ENCODE data around the gene SUGCT. TPM values are rescaled to one million over a fixed set of nuclear protein-coding genes. Genes with fewer than 3 reads are reported as not detected.
"Not testable (repeated sequence)": the region's sequence is repeated elsewhere in the genome, so short reads cannot be mapped to it uniquely, and the experiment has no call there.

The SUGCT gene
- total RNA-seq, 2 donors from 2014 or later = 0.74 to 1.3 TPM

- ATAC-seq (no peak), DNase-seq (ENCODE audit: low spot score) (no peak)
- Mint-ChIP-seq H3K4me1 (ENCODE audit: low read depth in 2 of 2) (no peaks in the 10 kb centered on the region), H3K27me3 (peaks cover 11 to 23% of the 10 kb centered on the region in 2 donors), H3K9me3 (no peaks in the 10 kb centered on the region), H3K4me3 (no peak overlapping the region), H3K36me3 (no peaks in the 10 kb centered on the region), H3K27ac (no peak overlapping the region)
These were observed 62.7 kb downstream of the SUGCT start for GRCh38 chr7:40197527-40197926.

DNA sequence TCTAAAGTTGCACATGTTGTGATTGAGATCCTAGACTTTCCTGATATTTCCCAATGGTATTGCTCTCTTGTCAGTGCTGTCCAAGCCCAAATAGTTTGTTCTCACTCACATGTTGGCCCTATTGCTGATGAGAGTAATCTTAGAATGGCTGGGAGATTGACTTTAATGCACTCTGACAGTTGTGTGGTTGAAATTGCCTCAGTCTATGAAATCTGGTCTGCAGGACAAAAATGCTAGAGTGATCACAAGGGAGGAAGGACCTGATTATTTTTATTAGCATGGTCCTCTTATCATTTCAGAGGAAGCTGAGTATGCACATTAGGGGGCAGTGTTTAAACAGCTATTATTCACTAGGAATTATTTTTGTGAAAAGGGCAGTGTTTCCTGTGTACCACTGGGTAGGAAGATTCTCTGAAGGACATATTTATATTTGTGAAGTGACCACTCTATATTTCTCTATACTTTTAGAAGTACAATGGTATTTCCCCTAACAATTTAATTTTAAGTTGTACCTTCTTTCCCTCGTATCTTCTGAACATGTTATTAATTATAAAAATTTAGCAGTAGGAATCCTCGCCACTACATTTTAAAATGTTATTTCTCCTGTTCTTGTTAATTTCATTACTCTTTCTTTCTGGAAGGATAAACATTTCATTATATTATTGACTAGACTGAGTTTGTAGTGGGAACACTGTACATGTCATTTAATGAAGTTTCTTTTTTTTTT lies 64.4 kb downstream of the SUGCT start:
- Mint-ChIP-seq H3K27me3 (peaks cover 16 to 31% of the 10 kb centered on the region in 2 donors), H3K4me3 (no peak overlapping the region), H3K27ac (no peak overlapping the region), H3K36me3 (no peaks in the 10 kb centered on the region), H3K9me3 (no peaks in the 10 kb centered on the region), H3K4me1 (ENCODE audit: low read depth in 2 of 2) (no peaks in the 10 kb centered on the region)
- DNase-seq (ENCODE audit: low spot score) (no peak), ATAC-seq (no peak)

DNA sequence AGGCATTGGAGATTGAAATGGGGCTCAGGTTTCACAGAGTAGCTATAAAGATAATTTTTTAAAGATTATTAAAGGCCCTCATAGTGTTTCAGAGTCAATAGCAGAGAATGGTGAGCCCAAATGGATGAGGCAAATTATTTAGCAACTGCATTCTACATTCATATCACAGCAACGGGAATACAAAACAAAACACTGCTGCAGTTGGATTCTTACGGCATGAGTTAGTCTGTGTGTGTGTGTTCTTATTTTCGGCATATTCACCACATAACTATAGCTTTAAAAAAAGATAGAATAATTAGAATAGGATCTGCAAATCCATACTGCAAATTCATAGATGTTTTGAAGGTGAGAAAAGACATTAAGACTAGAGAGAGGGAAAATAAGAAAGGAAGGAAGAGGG lies 66.0 kb downstream of the SUGCT start:
- H3K27ac Mint-ChIP-seq = no peak overlapping the region
- H3K4me3 Mint-ChIP-seq = no peak overlapping the region
- DNase-seq (ENCODE audit: low spot score) (no peak), ATAC-seq (no peak)
- no peaks in the 10 kb centered on the region for H3K36me3 Mint-ChIP-seq
- no peaks in the 10 kb centered on the region for H3K9me3 Mint-ChIP-seq
- no peaks in the 10 kb centered on the region for H3K4me1 Mint-ChIP-seq (ENCODE audit: low read depth in 2 of 2)
- peaks cover 16 to 31% of the 10 kb centered on the region in 2 donors for H3K27me3 Mint-ChIP-seq

- no peak for ATAC-seq
These were observed 68.0 kb downstream of the SUGCT start for GRCh38 chr7:40202851-40203250.

DNA sequence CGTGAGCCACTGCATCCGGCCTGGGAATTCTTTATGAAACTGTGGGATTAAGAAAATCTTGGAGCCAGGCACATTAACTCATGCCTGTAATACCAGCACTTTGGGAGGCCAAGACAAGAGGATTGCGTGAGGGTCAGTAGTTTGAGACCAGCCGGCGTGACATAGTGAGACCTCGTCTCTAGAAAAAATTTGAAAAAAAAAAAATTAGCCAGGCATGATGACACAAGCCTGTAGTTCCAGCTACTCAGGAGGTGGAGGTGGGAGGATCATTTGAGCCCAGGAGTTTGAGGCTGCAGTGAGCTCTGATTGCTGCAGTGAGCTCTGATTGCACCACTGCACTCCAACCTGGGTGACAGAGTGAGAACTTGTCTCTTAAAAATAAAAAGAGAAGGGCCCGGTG lies 69.8 kb downstream of the SUGCT start:
- Mint-ChIP-seq H3K4me1 (ENCODE audit: low read depth in 2 of 2) (no peaks in the 10 kb centered on the region), H3K27me3 (peaks cover 16 to 31% of the 10 kb centered on the region in 2 donors), H3K4me3 (no peak overlapping the region), H3K9me3 (no peaks in the 10 kb centered on the region), H3K27ac (no peak overlapping the region), H3K36me3 (no peaks in the 10 kb centered on the region)
- ATAC-seq = no peak
- DNase-seq (ENCODE audit: low spot score) = no peak

More at GRCh38 chr7:40202851-40203250, 68.0 kb downstream of the SUGCT start:
- peaks cover 16 to 31% of the 10 kb centered on the region in 2 donors for H3K27me3 Mint-ChIP-seq
- no peaks in the 10 kb centered on the region for H3K36me3 Mint-ChIP-seq
- no peak overlapping the region for H3K27ac Mint-ChIP-seq
- no peak overlapping the region for H3K4me3 Mint-ChIP-seq
- no peaks in the 10 kb centered on the region for H3K4me1 Mint-ChIP-seq (ENCODE audit: low read depth in 2 of 2)
- H3K9me3 Mint-ChIP-seq = no peaks in the 10 kb centered on the region
- DNase-seq (ENCODE audit: low spot score) = no peak

DNA sequence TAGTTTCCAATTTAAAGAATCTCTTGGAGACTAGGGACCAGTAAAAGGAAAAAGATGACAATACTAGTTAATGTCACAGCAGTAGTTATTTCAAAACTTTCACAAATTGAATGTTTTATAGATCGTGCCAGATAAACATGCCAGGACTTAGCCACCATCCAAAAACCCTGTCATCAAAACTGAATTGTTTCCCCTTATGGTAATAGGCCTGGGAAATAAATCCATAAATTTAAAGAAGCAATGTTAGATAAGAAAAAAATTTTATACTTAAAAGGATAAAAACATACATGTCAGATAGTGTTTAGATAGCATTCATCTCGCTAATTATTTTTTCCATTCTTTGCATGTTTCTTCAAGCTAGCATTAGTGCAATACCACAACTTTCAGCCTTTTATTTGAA lies 71.2 kb downstream of the SUGCT start:
- Mint-ChIP-seq H3K27me3 (peaks cover 11 to 19% of the 10 kb centered on the region in 2 donors), H3K4me3 (no peak overlapping the region), H3K36me3 (no peaks in the 10 kb centered on the region), H3K9me3 (no peaks in the 10 kb centered on the region), H3K27ac (no peak overlapping the region), H3K4me1 (ENCODE audit: low read depth in 2 of 2) (no peaks in the 10 kb centered on the region)
- ATAC-seq (no peak), DNase-seq (ENCODE audit: low spot score) (no peak)

GRCh38 chr7:40211276-40212003 lies 76.6 kb downstream of the SUGCT start:
- peaks cover 0 to 7% of the 10 kb centered on the region in 2 donors for H3K27me3 Mint-ChIP-seq
- H3K36me3 Mint-ChIP-seq = no peaks in the 10 kb centered on the region
- H3K4me1 Mint-ChIP-seq (ENCODE audit: low read depth in 2 of 2) = no peaks in the 10 kb centered on the region
- H3K27ac Mint-ChIP-seq = no peak overlapping the region
- DNase-seq (ENCODE audit: low spot score) (no peak), ATAC-seq (no peak)
- no peaks in the 10 kb centered on the region for H3K9me3 Mint-ChIP-seq
- no peak overlapping the region for H3K4me3 Mint-ChIP-seq

- DNase-seq (ENCODE audit: low spot score) (no peak), ATAC-seq (no peak)
- Mint-ChIP-seq H3K27ac (no peak overlapping the region), H3K36me3 (no peaks in the 10 kb centered on the region), H3K4me3 (no peak overlapping the region), H3K4me1 (ENCODE audit: low read depth in 2 of 2) (no peaks in the 10 kb centered on the region), H3K27me3 (peaks cover 0 to 7% of the 10 kb centered on the region in 2 donors), H3K9me3 (no peaks in the 10 kb centered on the region)
These were observed 78.5 kb downstream of the SUGCT start for GRCh38 chr7:40213291-40213690.

GRCh38 chr7:40213856-40214255 lies 79.1 kb downstream of the SUGCT start:
- Mint-ChIP-seq H3K27me3 (peaks cover 0 to 7% of the 10 kb centered on the region in 2 donors), H3K27ac (no peak overlapping the region), H3K4me1 (ENCODE audit: low read depth in 2 of 2) (no peaks in the 10 kb centered on the region), H3K9me3 (no peaks in the 10 kb centered on the region), H3K4me3 (no peak overlapping the region), H3K36me3 (no peaks in the 10 kb centered on the region)
- no peak for ATAC-seq
- no peak for DNase-seq (ENCODE audit: low spot score)

GRCh38 chr7:40218612-40219011 lies 83.8 kb downstream of the SUGCT start:
- not testable (repeated sequence) for H3K27me3 Mint-ChIP-seq; DNase-seq (ENCODE audit: low spot score); ATAC-seq; H3K4me3 Mint-ChIP-seq; H3K4me1 Mint-ChIP-seq (ENCODE audit: low read depth in 2 of 2); H3K36me3 Mint-ChIP-seq; H3K9me3 Mint-ChIP-seq; H3K27ac Mint-ChIP-seq

GRCh38 chr7:40219917-40220316 lies 85.1 kb downstream of the SUGCT start:
- Mint-ChIP-seq H3K4me3 (no peak overlapping the region), H3K4me1 (ENCODE audit: low read depth in 2 of 2) (no peaks in the 10 kb centered on the region), H3K27ac (no peak overlapping the region), H3K36me3 (no peaks in the 10 kb centered on the region), H3K9me3 (no peaks in the 10 kb centered on the region), H3K27me3 (peaks cover 0 to 7% of the 10 kb centered on the region in 2 donors)
- ATAC-seq = no peak
- DNase-seq (ENCODE audit: low spot score) = no peak

GRCh38 chr7:40220421-40220911 lies 85.7 kb downstream of the SUGCT start:
- Mint-ChIP-seq H3K4me1 (ENCODE audit: low read depth in 2 of 2) (no peaks in the 10 kb centered on the region), H3K27ac (no peak overlapping the region), H3K36me3 (no peaks in the 10 kb centered on the region), H3K4me3 (no peak overlapping the region), H3K27me3 (peaks cover 0 to 7% of the 10 kb centered on the region in 2 donors), H3K9me3 (no peaks in the 10 kb centered on the region)
- DNase-seq (ENCODE audit: low spot score) (no peak), ATAC-seq (no peak)

DNA sequence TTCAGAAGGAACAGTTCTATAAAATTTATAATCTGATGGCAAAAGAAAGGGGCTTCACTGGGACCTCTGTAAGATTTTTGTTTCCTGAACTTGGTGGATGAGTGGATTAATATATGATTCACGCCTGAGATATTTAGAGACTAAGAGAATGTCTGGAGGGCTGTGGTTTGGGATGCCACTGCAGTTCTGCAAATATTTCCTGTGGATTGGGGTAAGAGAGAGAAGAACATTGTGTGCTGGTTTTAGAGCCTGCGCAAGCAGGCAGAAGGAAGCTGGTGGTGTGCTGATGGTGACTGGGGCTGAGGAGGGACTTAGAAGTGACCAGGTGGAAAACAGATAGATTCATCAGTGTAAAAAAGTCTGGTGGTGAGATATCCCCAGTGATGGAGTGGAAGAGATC lies 87.0 kb downstream of the SUGCT start:
- Mint-ChIP-seq H3K27me3 (peaks cover 0 to 7% of the 10 kb centered on the region in 2 donors), H3K4me3 (no peak overlapping the region), H3K27ac (no peak overlapping the region), H3K9me3 (no peaks in the 10 kb centered on the region), H3K4me1 (ENCODE audit: low read depth in 2 of 2) (no peaks in the 10 kb centered on the region), H3K36me3 (no peaks in the 10 kb centered on the region)
- DNase-seq (ENCODE audit: low spot score) (no peak), ATAC-seq (no peak)

DNA sequence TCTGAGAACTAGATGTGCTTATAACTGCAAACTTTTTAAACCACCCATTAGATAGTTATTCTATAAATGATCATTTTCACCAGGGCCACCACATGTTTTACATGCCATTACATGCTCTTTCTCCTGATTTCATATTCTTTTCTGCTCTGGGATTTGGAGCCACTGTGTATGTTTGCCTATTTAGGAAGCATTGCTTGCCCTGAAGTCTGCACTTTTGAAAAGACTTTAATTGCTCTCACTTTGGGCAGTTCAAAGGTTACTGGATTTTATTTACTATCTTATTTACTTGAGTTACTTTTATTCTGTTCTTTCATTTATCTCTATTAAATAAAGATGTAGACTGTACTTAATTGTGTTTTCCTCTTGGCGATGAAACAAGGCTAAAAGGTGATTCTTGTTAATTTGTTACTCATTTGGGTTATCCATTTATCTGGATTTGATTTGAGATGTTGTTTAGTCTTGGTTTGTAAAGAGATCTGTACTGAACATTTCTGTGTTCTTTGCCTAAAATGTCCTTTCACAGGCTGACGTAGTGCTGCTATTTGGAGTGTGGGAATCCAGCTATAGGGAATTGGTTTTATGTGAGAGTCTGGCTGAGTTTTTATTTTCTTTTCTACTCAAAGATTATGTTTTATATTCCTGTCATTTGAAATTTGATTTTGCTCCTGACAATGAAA lies 88.8 kb downstream of the SUGCT start:
- ATAC-seq (no peak), DNase-seq (ENCODE audit: low spot score) (no peak)
- H3K9me3 Mint-ChIP-seq = no peaks in the 10 kb centered on the region
- H3K27me3 Mint-ChIP-seq = peaks cover 0 to 7% of the 10 kb centered on the region in 2 donors
- H3K36me3 Mint-ChIP-seq = no peaks in the 10 kb centered on the region
- H3K4me1 Mint-ChIP-seq (ENCODE audit: low read depth in 2 of 2) = no peaks in the 10 kb centered on the region
- H3K27ac Mint-ChIP-seq = no peak overlapping the region
- no peak overlapping the region for H3K4me3 Mint-ChIP-seq

Measured in natural killer cell treated with Interleukin-12 subunit alpha and Interleukin-12 subunit beta and Interleukin-15 and Interleukin-18, amount 100 ng/mL, for 72 hours (primary cell).